GM10847 (cell line): ENCODE measurements around the gene EPHA6.

ENCODE experiments used
- POLR2A ChIP-seq: IDR thresholded peaks from 2 replicates; pipeline ENCODE4 v1.6.1; 2011; ENCODE audit not compliant: insufficient read length; ENCODE audit errors: extremely low read depth

Gene EPHA6

GRCh38 chr3:97658668-97659285 is 844.4 kb downstream of the EPHA6 start:
- no peak for TF ChIP-seq POLR2A

DNA sequence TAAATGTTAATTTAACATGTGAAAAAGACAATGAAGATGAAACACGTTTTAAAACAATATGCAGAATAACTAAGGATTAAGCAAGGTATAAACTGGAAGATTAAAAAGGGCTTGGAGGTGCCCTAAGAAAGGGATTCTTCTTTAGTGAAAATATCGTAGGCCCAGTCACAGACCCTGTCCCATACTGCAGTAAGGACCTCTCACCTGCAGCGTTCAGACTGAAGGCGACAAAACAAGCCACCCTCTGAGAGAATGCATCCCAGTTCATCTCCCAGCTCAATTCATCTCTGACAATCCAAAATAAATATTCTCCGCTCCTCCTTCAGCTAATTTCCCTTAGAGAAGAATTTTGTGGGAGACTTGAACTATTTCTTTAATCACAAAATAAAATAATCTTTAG is 847.9 kb downstream of the EPHA6 start:
- no peak for TF ChIP-seq POLR2A

DNA sequence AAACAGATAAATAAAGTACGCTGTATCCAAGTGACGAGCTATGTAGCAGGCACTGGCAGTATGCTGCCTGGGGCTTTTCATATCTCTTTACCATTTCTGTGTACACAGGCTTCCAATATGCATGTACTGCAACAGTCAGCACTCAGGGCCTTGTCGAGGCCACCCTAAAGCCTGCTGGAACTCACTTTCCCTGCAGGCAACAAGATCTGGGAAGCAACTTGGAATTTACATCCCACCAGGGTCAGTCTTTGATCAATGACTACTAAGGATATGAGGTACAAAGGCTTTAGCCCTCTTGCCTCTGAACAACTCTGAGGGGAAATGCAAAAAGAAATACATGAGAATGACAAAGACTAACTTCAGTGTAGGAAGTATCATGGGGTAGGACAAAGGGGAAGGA is 848.4 kb downstream of the EPHA6 start:
- no peak for TF ChIP-seq POLR2A

- no peak for TF ChIP-seq POLR2A
These were observed 851.5 kb downstream of the EPHA6 start for GRCh38 chr3:97665896-97666295.

DNA sequence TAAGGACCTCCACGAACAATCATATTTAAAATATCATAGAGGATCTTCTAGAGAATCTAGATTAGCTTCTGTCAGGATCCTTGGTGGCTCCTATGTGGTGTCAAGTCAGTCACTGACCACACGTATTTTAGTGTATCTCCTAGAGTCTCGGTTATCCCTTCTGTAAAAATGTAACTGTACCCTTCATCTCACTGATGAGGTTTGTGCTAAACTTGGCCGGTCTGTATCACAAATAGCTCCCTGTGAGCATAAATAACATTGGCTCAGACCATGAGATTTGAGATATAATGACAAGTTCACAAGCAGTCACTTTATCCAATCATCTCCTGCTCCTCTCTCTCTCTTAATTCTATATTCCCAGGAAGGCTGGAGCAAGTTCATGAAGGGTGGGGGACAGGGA is 856.6 kb downstream of the EPHA6 start:
- TF ChIP-seq POLR2A, result no peak

GRCh38 chr3:97673357-97673997 is 859.1 kb downstream of the EPHA6 start:
- no peak for TF ChIP-seq POLR2A

GRCh38 chr3:97674461-97674860 is 860.1 kb downstream of the EPHA6 start:
- no peak for TF ChIP-seq POLR2A

GRCh38 chr3:97680210-97680609 is 865.8 kb downstream of the EPHA6 start:
- TF ChIP-seq POLR2A, result no peak

GRCh38 chr3:97680696-97681095 is 866.3 kb downstream of the EPHA6 start:
- TF ChIP-seq POLR2A, result no peak

DNA sequence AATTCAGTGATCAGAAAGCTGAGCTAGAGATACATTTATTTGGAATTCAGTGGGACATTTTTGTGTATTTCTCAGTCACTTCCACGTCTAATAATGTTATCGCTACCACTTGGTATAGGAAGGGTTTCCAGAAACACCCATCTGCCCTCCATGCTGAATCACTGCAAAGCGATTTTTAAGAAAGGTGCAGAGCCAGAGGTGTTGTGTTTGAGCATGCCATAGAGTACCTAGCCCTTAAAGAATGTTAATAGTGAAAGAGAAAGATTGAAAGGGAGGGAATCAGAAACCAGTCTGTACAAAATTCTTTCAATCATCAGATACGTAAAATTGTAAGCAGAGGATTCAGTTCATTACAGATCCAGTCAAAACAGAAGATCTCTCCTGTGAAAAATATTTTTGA is 870.1 kb downstream of the EPHA6 start:
- TF ChIP-seq POLR2A, result no peak

DNA sequence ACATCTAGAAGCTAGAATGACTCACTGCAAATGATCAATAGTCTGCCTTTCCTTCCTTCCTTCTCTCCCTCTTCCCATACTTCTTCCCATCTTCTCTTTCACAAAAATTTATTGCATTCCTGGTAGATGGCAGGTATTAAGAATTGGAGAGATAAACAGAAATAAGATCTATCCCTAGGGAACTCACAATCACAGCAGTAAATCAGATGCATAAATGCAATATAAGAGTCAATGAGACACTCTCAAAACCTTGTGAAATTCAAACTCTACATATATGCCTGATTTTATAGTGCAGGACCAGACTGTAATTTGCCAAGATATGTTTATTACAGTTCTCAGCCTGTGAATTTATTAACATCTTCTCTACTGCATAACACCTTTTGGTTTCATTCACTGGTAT is 871.9 kb downstream of the EPHA6 start:
- TF ChIP-seq POLR2A, result no peak

DNA sequence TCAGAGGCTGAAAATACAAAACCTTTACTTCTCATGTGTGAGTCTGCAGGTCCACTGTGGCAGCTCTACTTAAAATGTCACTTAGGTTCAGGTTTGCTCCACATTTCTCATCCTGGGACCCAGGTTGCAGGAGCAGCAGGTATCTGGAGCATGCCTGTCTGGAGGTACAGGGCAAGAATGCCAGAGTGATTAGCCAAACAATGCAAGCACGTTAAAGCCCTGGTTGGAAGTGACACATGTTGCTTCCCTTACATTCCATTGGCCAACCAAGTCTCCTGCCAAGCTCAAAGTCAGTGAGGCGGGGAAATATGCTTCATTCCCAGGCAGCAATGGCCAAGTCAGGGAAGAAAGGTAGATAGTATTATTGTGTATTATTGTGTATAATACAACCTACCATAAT is 873.3 kb downstream of the EPHA6 start:
- no peak for TF ChIP-seq POLR2A

- no peak for TF ChIP-seq POLR2A
These were observed 874.7 kb downstream of the EPHA6 start for GRCh38 chr3:97689111-97689510.

DNA sequence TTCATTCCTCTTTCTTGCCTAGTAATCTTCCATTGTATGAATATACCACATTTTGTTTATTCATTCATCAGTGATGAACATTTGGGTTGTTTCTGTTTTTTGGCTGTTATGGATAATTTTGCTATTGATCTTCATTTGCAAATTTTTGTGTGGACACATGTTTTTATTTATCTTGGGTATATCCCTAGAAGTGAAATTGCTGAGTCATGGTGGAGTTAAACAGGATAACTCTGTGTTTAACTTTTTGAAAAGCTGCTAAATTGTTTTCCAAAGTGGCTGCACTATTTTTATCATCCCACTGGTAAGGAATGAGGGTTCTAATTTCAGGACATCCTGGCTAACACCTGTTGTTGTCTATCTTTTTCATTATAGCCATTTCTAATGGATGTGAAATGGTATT is 875.6 kb downstream of the EPHA6 start:
- TF ChIP-seq POLR2A, result no peak

DNA sequence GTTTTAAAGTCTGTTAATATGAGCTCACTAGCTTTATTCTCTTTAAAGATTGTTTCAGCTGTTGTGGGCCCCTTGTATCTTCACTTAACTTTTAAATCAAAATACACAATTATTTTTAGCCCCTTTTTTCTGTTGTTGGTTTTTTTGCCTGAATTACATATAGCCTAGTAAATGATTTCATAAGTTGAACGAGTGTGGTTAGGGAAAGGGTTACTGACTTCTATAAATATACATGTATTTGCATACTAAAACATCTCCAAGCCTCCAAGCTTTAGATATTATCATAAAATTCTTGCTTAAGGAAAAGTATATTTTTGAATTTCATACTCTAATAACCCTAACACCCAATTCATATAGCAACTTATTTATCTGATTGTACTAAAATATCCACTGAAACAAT is 877.0 kb downstream of the EPHA6 start:
- TF ChIP-seq POLR2A, result no peak

- TF ChIP-seq POLR2A, result no peak
These were observed 878.0 kb downstream of the EPHA6 start for GRCh38 chr3:97692389-97692788.

DNA sequence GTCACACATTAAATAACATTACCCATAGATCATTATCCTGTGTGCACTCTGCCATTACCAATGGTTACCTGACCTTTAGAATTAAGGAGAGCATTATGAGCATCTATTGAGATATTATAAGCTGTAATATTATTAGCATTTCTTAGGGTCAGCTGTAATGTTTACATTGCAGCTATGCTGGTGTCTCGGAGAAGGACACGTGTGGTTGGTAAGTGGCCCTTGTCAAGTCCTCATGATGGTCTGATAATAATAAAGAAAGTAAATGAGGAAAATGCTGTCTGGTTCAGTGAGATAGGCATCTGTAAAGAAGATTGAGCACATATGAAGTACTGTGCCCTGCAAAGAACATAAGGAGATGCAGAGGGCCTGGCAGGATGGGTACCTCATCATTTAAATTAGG is 878.4 kb downstream of the EPHA6 start:
- TF ChIP-seq POLR2A, result no peak
